GM18861 (cell line): ENCODE measurements around the gene CALD1.

Experiments
- ATAC-seq: cut with Tn5 transposase; IDR thresholded peaks from one replicate; pipeline ENCODE4 v1.9.1; 2021; ENCODE audit not compliant: unreplicated experiment

Gene CALD1

GRCh38 chr7:134778941-134779740, at the start of gene CALD1:
Gene CALD1 (plus strand): TSS chr7:134779634. CDS start chr7:134867734, 88,100 bp downstream.
- ATAC-seq, result no peak

GRCh38 chr7:134729895-134730294, 49.5 kb upstream of the CALD1 start:
- no peak for ATAC-seq

- no peak for ATAC-seq
These were observed 49.0 kb upstream of the CALD1 start for GRCh38 chr7:134730411-134730829.

GRCh38 chr7:134731616-134732015, 47.8 kb upstream of the CALD1 start:
- ATAC-seq, result no peak

- ATAC-seq, result no peak
These were observed 46.7 kb upstream of the CALD1 start for GRCh38 chr7:134732728-134733127.

GRCh38 chr7:134736381-134736780, 43.1 kb upstream of the CALD1 start:
- ATAC-seq, result no peak

- no peak for ATAC-seq
These were observed 41.7 kb upstream of the CALD1 start for GRCh38 chr7:134737566-134738345.

- ATAC-seq, result no peak
These were observed 40.1 kb upstream of the CALD1 start for GRCh38 chr7:134739362-134739761.

- no peak for ATAC-seq
These were observed 39.1 kb upstream of the CALD1 start for GRCh38 chr7:134740376-134740775.

- no peak for ATAC-seq
These were observed 37.4 kb upstream of the CALD1 start for GRCh38 chr7:134741907-134742635.

GRCh38 chr7:134742688-134743350, 36.6 kb upstream of the CALD1 start:
- no peak for ATAC-seq

GRCh38 chr7:134744569-134744968, 34.9 kb upstream of the CALD1 start:
- no peak for ATAC-seq

- ATAC-seq, result no peak
These were observed 32.1 kb upstream of the CALD1 start for GRCh38 chr7:134747326-134747725.

- no peak for ATAC-seq
These were observed 29.1 kb upstream of the CALD1 start for GRCh38 chr7:134750083-134751062.

- no peak for ATAC-seq
These were observed 27.3 kb upstream of the CALD1 start for GRCh38 chr7:134752006-134752760.

- ATAC-seq, result no peak
These were observed 23.9 kb upstream of the CALD1 start for GRCh38 chr7:134755422-134756022.

- no peak for ATAC-seq
These were observed 21.5 kb upstream of the CALD1 start for GRCh38 chr7:134757938-134758337.

GRCh38 chr7:134758981-134759380, 20.5 kb upstream of the CALD1 start:
- no peak for ATAC-seq

- ATAC-seq, result no peak
These were observed 18.2 kb upstream of the CALD1 start for GRCh38 chr7:134761266-134761665.
